NCI-H146 treated with DMSO at 0.1 percent for 48 hours (cell line): ENCODE results near the gene FBN3.
A peak's percentile ranks its signal among the peaks of the same experiment; 100 is the strongest.

Experiments
- DNase-seq: peaks from one replicate; lab custom pipeline; 2025; ENCODE audit not compliant: unreplicated experiment; lab: John Stamatoyannopoulos, UW

FBN3 gene

DNA sequence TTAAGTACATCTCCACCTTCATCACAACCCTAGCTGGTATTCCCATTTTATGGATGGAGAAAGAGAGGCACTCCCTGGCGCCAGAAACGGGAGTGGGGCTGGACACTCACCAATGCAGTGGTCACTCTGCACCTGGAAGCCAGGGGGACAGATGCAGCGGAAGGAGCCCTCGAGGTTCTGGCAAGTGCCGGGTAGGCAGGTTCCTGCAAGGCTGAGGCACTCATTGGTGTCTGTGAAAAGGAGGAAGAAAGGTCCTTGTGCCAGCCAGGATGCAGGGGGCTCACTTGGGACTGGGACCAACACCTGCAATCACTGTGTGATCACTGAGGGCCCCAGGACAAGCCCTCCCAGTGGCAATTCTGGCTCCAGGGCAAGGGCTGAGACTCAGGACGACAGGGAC, 55.1 kb downstream of the FBN3 start:
- no peak for DNase-seq

DNA sequence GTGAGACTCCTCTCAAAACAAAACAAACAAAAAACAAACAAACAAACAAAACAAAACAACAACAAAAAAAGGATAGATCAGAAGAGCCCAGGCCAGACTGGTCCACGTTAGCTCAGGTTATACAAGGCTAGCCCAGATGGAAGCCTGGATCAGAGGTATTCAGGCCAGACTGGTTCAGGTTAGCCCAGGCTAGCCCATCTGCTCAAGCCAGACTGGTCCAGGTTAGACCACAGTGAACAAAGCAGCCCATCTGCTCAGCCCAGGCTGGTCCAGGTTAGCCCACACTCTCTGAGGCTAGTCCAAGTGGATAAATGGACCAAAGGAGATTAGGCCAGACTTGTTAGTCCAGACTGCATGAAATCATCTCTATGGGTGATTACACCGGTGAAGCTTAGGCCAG, 55.7 kb downstream of the FBN3 start:
- no peak for DNase-seq

DNA sequence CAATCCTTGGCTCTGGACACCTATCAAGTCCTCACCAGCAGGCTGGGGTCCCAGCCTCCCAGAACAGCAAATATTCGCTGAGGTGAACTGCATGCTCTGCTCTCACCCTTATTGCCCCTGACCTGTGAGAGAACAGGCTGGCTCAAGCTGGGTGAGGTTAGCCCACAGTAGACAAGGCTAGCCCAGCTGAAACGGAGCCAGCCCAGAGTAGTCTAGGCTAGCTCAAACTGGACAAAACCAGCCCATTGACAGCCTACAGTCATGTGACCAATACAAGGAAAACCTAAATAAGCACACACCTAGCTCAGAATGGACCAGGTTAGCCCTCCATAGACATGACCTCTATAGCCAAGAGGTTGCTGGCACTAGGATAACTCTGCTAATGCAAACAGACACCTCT, 58.4 kb downstream of the FBN3 start:
- no peak for DNase-seq

DNA sequence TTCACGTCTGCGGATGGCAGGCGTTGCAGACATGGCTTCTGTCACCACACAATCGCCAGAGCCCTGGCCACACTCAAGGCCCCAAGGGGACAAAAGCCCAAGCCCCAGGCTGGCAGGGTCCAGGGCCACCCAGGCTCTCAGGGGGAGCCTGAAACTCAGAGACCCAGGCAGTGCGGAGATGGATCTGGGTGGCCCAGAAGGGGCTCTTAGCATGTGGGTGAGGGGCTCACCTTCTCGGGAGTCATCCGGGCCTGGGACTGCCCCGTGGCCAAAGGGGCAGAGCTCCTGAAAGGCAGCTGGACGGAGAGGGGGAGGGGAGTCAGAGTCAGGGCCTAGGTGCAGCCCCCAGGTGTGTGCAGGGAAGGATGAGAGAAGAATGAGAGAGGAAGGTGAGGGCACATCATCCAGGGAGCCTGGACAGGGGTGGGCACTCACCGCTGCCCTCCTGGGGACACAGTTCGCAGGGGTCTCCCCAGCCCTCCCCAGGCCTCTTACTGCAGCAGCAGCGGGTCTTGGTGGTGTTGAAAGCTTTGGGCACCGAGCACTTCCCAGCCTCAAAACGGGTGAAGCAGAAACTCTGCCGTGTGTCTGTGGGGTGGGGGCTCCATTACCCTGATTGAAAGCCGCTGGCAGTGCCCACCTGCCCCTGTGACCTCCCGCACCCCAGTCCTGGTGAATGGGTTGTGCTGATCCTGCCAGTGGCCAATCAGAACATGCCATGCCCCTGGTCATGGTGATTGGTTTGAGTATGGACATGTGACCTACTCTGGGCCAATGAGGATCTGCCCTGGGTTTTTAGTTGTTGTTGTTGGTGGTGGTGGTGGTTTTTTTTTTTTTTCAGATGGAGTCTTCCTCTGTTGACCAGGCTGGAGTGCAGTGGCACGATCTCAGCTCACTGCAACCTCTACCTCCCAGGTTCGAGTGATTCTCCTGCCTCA, 59.5 kb downstream of the FBN3 start:
- no peak for DNase-seq

DNA sequence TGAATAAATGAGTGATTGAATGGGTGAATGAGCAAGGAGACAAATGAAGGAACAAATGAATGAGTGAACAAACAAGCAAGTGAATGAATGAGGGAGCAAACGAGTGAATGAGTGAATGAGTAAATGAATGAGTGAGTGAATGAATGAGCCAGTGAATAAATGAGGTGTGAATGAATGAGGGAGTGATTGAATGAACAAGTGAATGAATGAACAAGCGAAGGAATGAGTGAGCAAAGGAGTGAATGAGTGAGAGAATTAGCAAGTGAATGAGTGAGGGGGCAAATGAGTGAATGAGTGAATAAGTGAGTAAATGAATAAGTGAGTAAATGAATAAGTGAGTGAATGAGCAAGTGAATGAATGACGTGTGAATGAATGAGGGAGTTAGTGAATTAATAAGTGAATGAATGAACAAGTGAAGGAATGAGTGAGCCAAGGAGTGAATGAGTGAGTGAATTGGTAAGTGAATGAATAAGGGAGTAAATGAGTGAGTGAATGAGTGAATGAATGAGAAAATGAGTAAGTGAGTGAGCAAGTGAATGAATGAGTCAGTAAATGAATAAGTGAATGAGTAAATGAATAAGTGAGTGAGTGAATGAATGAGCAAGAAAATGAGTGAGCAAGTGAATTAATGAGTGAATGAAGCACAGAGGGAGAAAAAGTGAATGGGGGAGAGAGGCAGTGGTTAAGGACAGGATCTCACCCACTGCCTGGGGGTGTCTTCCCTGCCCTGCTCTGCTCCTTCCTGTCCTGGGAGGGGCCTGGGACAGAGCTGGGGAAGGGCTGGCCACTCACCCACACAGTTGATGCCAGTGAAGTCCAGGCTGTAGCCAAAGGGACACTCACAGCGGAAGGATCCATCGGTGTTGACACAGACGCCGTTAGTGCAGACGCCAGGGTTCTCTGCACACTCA, 60.4 kb downstream of the FBN3 start:
- no peak for DNase-seq

DNA sequence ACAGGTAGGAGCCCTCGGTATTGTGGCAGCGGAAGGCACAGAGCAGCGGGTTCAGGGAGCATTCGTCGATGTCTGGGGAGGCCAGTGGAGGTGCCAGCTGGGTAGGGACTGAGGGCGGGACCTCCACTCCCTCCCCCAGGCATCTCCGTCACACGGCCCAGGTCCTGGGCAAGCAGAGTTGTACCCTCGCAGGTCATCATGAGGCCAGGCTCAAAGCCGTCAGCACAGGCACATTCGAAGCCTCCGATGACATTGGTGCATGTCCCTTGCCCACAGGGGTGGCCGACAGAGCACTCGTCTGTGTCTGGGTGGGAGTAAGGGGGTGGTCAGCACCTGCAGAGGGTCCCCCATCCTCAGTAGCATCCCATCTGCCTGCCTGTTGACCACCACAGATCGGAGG, 61.5 kb downstream of the FBN3 start:
- DNase-seq = no peak

DNA sequence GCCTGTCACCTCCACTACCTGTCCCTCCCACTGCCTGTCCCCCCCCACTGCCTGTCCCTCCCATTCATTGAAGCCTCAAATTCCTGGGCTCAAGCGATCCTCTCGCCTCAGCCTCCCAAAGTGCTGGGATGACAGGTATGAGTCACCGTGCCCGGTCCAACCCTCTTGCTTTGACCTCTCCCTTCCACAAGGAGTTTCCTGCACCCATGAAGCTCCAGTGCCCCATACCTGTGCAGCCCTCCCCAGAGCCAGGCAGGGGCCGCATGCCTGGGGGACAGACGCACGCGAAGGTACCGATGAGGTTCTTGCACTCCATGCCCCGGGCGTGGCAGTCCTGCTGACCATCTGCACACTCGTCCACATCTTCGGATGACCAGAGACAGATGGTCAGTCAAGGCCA, 62.5 kb downstream of the FBN3 start:
- DNase-seq = no peak

DNA sequence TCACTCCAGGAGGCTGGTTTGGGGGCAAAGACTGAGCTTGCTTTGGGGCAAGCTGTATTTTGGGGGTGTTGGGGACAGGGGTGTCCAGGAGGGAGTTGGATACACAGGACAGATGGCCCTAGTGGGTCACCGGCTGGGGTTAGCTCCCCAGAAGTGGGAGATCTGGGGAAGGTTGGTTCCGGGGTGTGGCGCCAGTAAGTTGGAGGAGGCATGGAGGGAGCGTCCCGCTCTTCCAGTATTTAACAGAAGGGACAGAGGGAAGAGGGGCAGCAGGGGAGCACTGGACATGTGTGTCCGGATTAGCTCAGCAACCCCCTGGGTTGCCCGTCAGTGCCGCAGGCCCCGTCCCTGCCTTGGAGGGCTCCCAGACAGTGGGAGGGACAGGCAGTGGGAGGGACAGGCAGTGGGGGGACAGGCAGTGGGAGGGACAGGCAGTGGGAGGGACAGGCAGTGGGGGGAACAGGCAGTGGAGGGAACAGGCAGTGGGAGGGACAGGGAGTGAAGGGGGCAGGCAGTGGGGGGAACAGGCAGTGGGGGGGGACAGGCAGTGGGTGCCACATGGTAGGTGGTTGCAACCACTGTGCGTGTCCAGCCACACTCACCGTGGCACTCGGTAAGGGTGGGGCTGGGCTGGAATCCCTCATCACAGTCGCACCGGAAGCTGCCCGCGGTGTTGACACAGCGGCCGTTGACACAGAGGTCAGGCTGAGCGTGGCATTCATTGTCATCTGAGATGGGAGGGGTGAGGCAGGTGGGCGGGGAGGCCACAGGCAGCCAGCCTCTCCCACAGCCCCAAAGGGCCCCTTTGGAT, 63.6 kb downstream of the FBN3 start:
- peak; percentile 7 for DNase-seq

DNA sequence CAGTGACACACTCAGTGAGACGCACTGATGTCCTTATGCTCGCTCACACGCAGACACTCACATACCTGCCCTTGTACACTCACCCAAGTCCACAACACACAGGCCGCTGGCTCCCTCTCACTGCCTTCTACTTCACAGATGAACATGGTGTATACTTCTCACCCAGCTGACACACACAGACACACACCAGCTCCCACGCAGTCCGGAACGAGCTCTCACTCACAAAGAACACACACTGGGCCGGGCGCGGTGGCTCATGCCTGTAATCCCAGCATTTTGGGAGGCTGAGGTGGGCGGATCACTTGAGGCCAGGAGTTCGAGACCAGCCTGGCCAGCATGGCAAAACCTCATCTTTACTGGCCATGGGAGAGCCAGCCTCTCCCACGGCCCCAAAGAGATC, 65.2 kb downstream of the FBN3 start:
- no peak for DNase-seq

DNA sequence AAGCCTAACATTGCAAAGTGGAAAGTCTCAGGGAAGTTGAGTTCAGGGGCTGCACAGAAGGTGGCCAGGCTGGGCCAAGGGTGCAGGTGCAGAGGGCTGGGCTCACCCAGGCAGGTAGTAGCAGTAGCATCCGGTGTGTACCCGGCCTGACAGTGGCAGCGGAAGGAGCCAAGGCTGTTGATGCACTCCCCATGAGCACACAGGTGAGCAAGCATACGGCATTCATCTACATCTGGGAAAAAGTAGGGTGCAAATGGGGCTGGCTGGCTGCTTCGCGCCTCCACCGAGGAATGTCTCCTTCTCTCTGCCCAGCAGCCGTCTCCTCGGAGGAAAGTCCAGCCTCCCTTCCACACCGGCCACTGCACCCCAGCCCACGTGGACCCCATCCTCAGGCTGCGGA, 66.3 kb downstream of the FBN3 start:
- DNase-seq = no peak

DNA sequence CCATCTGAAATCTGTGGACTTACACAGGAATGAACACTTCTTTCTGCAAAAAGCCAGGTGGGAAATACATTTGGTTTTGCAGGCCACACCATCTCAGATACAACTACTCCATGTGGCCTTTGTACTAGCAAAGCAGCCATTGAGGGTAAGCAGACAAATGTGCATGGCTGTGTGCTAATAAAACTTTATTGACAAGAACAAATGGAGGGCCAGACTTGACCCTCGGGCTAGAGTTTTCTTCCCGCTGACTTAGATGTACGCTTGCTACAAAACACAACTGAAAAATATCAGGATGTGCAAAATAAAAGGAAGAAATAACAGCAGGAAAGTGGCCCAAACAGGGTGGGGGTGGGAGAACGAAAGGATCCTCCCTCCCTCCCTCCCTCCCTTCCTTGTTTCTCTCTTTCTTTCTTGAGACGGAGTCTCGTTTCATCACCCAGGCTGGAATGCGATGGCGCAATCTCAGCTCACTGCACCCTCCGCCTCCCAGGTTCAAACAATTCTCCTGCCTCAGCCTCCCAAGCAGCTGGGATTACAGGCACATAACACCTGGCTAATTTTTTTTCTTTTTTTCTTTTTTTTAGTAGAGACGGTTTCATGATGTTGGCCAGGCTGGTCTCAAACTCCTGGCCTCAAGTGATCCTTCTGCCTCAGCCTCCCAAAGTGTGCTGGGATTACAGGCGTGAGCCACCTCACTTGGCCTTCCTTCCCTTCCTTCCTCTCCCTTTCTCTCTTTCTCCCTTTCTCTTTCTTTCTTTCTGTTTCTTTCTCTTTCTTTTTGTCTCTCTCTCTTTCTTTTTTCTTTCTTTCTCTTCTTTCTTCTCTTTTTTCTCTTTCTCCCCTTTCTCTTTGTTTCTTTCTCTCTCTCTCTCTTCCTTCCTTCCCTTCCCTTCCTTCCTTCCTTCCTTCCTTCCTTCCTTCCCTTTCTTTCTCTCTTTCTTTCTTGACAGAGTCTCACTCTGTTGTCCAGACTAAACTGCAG, 67.5 kb downstream of the FBN3 start:
- DNase-seq = no peak

DNA sequence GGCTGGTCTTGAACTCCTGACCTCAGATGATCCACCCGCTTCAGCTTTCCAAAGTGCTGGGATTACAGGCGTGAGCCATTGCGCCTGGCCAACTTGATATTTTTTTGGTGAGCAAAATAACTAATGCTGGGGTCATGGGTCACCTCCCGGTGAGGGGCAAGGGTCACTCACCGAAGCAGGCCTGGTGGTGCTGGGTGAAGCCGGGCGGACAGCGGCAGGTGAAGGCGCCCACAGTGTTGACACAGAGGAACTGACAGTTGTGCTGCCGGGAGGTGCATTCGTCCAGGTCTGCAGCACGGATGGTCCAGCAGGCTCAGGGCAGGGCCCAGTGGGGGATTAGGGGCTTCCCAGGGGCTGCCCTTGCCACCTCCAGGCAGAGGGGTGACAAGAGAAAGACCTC, 68.6 kb downstream of the FBN3 start:
- no peak for DNase-seq

DNA sequence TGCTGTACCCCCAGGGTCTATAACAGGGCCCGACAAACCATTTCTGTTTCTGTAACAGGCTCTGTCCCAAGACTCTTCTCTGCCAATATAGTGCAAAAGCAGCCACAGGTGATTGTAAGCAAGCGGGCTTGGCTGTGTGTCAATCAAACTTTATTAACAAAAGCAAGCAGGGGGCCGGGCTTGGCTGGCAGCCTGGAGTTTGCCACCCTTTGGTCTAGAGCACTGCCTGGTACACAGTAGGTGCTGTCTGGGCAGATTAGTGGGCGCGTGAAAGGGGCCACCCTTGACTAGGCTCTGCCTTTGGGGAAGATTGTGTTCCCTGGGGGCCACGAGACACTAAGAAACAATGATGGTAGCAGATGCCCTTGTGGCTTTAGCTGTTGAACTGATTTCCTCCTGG, 69.4 kb downstream of the FBN3 start:
- no peak for DNase-seq

DNA sequence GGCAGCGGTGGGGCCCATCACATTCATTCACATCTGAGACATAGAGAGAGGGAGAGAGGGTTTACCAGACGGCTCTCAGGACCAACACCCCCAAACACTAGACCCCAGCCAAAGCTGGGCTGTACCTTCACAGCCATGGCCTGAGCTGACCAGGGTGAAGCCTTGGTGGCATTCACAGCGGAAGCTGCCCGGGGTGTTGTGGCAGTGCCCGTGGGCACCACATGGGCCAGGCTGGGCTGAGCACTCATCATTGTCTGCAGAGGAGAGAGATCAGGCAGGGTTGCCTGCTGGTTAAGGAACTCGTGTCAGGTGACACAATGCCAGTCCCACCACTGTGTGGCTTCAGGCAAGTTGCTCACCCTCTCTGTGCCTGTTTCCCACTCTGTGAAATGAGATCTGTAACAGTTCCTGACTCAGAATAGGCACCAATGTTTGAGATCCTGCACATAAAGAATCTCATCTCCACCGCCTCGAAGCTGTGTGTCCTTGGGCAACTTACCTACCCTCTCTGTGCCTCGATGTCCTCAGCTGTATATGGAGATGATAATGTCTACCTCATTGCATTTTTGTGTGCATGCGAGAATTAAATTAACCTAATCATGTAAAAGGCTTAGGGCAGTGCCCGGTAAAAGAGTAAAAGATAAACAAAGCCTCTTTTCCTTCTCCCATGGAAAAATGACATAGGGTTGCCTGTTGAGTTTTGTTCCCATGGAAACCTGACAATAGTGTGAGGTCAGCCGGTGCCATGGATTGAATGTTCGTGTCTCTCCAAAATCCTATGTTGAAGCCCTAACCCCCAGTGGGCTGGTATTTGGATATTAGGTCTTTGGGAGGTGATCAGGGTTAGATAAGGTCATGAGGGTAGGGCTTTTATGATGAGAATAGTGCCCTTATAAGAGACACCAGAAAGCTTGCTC, 74.0 kb downstream of the FBN3 start:
- DNase-seq = no peak

DNA sequence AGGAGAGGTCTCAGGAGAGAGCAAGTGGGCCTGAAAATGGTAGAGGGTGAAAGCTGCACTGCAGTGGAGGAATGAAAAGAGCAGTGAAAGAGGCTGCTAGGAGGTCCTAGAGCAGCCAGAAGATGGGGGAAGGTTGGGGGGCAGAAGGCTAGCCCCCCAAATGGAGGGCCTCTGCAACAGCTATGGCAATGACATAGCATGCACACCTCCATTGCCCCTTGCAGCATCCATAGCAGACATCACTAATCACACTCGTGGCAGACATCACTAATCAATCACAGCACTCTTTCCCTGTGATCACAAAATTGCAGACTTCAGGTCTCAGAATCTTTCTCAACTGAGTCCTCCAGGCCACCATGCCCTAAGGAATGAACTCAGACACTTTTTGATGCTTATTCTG, 74.9 kb downstream of the FBN3 start:
- no peak for DNase-seq

DNA sequence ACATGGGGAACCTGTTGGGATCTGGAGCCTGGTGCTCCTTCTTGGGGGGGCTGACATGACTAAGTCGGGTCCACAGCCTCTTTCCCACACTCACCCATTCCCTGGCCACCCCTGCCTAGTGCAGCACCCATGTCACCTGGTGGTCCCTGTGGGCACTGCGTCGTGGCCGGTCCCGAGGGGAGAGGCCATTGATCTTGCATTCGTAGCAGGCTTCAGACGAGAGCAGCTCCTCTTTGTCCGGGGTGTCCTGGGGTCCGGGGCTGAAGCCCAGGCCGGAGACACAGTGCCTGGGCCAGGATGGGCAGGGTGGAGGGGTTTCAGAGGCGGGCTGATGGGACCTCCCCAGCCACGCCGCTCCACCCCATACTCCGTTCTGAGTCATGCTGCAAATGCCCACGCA, 77.5 kb downstream of the FBN3 start:
- no peak for DNase-seq

DNA sequence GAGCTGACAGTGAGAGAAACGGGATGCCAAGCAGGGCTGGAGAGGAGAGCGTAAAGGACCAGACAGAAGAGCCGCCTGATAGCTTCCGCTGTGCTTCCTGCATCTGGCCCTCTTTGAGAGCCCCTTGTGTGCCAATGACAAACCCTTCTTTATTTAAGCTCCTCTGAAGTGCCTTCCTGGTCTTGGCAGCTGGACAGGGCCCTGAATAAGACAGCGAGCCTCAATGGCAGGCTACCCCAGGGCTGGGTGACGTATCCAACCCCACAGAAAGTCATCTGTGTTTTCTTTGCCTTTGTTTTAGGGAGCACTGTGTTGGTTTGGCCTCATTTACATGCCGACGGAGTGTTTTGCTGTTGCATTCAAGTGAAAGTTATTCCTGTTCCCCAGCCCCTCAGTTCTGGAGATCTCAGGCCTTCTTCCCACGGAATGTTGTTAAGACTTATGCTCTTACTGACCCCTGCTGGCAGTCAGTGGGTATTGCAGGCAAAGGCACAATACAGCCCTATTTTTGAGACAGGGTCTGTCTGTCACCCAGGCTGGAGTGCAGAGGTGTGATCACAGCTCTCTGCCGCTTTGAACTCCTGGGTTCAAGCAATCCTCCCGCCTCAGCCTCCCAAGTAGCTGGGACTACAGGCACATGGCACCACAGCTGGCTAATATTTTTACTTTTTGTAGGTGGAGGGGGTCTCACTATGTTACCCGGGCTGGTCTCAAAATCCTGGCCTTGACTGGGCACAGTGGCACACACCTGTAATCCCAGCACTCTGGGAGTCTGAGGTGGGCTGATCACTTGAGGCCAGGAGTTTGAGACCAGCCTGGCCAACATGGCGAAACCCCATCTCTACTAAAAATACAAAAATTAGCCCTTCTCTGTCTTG, 80.1 kb downstream of the FBN3 start:
- DNase-seq = no peak

DNA sequence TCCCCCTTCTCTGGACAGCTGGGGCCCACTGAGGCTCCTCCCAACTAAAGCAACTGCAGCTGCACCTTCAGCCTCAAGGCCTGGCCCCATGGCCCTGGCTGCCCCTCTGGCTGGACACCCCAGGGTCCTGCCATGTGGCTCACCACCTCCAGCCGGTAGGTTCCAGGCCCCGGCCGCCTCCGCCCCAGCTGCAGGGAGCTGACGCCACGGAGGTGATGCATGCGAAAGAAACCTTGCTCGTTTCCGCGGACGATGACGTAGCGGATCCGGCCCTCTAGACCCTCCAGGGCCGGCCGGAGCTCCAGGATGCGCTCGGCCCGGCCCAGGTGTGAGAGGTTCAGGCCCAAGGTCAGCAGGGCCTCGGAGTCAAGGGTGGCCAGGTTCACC, 83.5 kb downstream of the FBN3 start:
- DNase-seq = no peak
